Measurements from ENCODE around the gene KIF12. TPM values are rescaled to one million over a fixed set of nuclear protein-coding genes. Genes with fewer than 3 reads are reported as not detected.

Gene KIF12
- total and polyA plus RNA-seq, 4 donors = 0.47 to 6.7 (median 4.8) TPM

DNA sequence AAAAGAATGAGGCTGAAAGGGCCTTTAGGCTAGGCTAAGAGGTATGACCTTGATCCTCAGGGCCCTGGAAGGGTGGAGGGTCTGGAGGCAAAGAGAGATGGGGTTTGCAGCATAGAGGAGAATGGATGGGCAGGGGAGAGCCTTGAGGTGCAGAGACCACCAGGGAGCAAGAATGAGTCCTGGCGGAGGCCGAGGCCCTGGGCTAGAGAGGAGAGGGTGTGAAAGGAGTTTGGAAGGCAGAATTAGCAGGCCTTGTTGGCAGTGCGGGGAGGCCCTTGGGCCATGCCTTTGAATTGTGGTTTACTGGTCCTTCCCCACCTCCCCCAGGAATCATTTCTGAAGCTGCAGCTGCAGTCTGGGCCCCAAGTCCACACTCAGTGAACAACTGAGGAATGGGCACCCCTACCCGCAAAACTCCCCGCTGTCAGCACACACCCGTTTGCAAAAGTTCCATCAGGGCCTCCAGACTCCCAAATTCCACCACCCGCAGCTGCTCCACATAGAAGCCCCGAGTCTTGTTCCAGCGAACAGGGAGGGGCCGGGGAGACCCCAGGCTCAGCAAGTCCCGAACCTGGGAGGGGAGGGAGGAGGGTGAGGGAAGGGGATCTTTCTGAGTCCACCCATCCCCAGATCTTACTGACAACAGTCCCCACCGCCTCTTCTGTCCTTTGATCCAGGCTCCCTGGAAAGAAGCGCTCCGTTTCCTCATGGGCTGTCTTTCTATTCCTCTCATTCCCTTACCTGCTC, 2.1 kb downstream of the KIF12 start:
- H3K4me3 ChIP-seq = no peak overlapping the region
- TF ChIP-seq, protein P1, sequence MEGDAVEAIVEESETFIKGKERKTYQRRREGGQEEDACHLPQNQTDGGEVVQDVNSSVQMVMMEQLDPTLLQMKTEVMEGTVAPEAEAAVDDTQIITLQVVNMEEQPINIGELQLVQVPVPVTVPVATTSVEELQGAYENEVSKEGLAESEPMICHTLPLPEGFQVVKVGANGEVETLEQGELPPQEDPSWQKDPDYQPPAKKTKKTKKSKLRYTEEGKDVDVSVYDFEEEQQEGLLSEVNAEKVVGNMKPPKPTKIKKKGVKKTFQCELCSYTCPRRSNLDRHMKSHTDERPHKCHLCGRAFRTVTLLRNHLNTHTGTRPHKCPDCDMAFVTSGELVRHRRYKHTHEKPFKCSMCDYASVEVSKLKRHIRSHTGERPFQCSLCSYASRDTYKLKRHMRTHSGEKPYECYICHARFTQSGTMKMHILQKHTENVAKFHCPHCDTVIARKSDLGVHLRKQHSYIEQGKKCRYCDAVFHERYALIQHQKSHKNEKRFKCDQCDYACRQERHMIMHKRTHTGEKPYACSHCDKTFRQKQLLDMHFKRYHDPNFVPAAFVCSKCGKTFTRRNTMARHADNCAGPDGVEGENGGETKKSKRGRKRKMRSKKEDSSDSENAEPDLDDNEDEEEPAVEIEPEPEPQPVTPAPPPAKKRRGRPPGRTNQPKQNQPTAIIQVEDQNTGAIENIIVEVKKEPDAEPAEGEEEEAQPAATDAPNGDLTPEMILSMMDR (IDR thresholded peaks at IDR 0.05; ENCODE audit: control extremely low read depth, extremely low read depth) = no peak
- H3K9ac ChIP-seq (ENCODE audit: insufficient read depth in 1 of 2, low read length in 2 of 2) = no peak overlapping the region
- ATAC-seq (ENCODE audit: insufficient read depth, low FRiP score) (no peak), DNase-seq (no peak)
- no peak overlapping the region for H3K27ac ChIP-seq (ENCODE audit: low read depth in 1 of 2, low read length in 1 of 2)
- peaks cover 0 to 2% (median 0%) of the 10 kb centered on the region in 4 donors for H3K9me3 ChIP-seq (ENCODE audit: control insufficient read depth in 4 of 4, insufficient read depth in 3 of 4, low read length in 3 of 4)
- peaks cover 0 to 4% (median 4%) of the 10 kb centered on the region in 3 donors for H3K27me3 ChIP-seq (ENCODE audit: control insufficient read depth in 3 of 3, insufficient read depth in 3 of 3, low read length in 2 of 3)
- peaks cover 0 to 4% (median 0%) of the 10 kb centered on the region in 4 donors for H3K36me3 ChIP-seq (ENCODE audit: control insufficient read depth in 4 of 4, insufficient read depth in 4 of 4, low read length in 4 of 4)
- WGBS, 2 donors = 66 to 69% methylated on average over 14 of the region's 14 CpGs
- H3K4me1 ChIP-seq (ENCODE audit: control insufficient read depth in 5 of 5, insufficient read depth in 5 of 5, low read length in 5 of 5) = peaks cover 0 to 13% (median 4%) of the 10 kb centered on the region in 5 donors

DNA sequence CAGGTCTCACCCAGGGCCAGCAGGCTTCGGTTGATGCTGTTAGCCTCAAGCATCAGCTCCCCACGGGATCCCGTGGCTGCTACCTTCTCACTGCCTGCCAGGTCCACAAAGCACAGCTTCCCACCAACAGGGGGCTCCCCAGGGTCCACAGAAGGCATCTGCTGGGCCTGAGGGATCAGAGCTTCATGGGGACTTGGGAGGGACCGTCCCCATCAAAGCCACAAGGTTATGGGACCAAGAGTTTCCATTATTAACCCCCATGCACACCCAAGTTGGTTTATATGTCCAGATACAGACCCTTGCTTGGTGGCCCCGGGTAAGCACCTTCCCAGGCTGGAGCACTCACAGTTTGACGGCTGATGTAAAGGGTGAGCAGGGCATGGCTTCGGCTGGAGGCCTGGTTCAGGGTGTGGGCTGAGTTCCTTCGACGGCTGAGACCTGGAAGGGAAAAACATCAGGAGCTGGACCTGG, 3.0 kb downstream of the KIF12 start:
- Histone ChIP-seq H3K9ac (ENCODE audit: insufficient read depth in 1 of 2, low read length in 2 of 2) (no peak overlapping the region), H3K36me3 (ENCODE audit: control insufficient read depth in 4 of 4, insufficient read depth in 4 of 4, low read length in 4 of 4) (peaks cover 0 to 4% (median 0%) of the 10 kb centered on the region in 4 donors), H3K9me3 (ENCODE audit: control insufficient read depth in 4 of 4, insufficient read depth in 3 of 4, low read length in 3 of 4) (no peaks in the 10 kb centered on the region), H3K4me3 (no peak overlapping the region), H3K4me1 (ENCODE audit: control insufficient read depth in 5 of 5, insufficient read depth in 5 of 5, low read length in 5 of 5) (peaks cover 0 to 13% (median 4%) of the 10 kb centered on the region in 5 donors), H3K27ac (ENCODE audit: low read depth in 1 of 2, low read length in 1 of 2) (no peak overlapping the region), H3K27me3 (ENCODE audit: control insufficient read depth in 3 of 3, insufficient read depth in 3 of 3, low read length in 2 of 3) (peaks cover 0 to 4% (median 4%) of the 10 kb centered on the region in 3 donors)
- ATAC-seq (ENCODE audit: insufficient read depth, low FRiP score) = no peak
- 83 to 85% methylated on average over 9 of the region's 9 CpGs for WGBS, 2 donors
- DNase-seq = no peak
- TF ChIP-seq, protein P1 (IDR thresholded peaks at IDR 0.05; ENCODE audit: control extremely low read depth, extremely low read depth) = no peak

DNA sequence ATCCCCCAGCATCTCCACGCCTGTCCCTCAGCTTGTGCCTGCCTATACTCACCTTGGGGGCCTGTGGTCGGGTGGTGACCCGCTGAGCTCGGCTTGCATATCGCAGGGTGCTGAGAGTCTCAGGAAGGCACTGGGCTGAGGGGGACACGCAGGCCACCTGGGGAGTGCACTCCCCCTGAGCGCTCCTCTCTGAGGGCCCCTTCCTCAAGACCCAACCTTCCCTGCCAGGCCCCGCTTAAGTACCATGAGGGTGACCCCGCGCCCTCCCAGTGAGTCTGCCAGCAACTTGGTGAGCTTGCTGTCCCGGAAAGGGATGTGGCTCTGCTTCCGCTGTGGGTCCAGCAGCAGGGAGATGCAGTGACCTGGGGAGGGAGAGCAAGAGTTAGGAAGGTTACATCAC, 4.1 kb downstream of the KIF12 start:
- Histone ChIP-seq H3K27ac (ENCODE audit: low read depth in 1 of 2, low read length in 1 of 2) (no peak overlapping the region), H3K9ac (ENCODE audit: insufficient read depth in 1 of 2, low read length in 2 of 2) (no peak overlapping the region), H3K27me3 (ENCODE audit: control insufficient read depth in 3 of 3, insufficient read depth in 3 of 3, low read length in 2 of 3) (peaks cover 0 to 4% (median 4%) of the 10 kb centered on the region in 3 donors), H3K36me3 (ENCODE audit: control insufficient read depth in 4 of 4, insufficient read depth in 4 of 4, low read length in 4 of 4) (peaks cover 0 to 4% (median 0%) of the 10 kb centered on the region in 4 donors), H3K4me3 (no peak overlapping the region), H3K9me3 (ENCODE audit: control insufficient read depth in 4 of 4, insufficient read depth in 3 of 4, low read length in 3 of 4) (no peaks in the 10 kb centered on the region), H3K4me1 (ENCODE audit: control insufficient read depth in 5 of 5, insufficient read depth in 5 of 5, low read length in 5 of 5) (peaks cover 0 to 13% (median 4%) of the 10 kb centered on the region in 5 donors)
- TF ChIP-seq, protein P1 (IDR thresholded peaks at IDR 0.05; ENCODE audit: control extremely low read depth, extremely low read depth) = no peak
- no peak for ATAC-seq (ENCODE audit: insufficient read depth, low FRiP score)
- WGBS, 2 donors = 97% methylated on average over 10 to 12 of the region's 12 CpGs
- no peak for DNase-seq
